Caki2 (cell line): Measurements from ENCODE around the gene ACSS3. TPM values are rescaled to one million over a fixed set of nuclear protein-coding genes. Genes with fewer than 3 reads are reported as not detected.
"Not testable (repeated sequence)": the region's sequence is repeated elsewhere in the genome, so short reads cannot be mapped to it uniquely, and the experiment has no call there.

ENCODE experiments used
- DNase-seq: peaks from one replicate; pipeline ENCODE4 v3.0.0-alpha.2; 2015; ENCODE audit warnings: low read depth
- in situ Hi-C: cut with HindIII; loops from 2 replicates; pipeline ENCODE4 v1.10.0; 2016; ENCODE audit warnings: low sequenced_read_pairs, low pct_unique_long_range_greater_than_20kb, mixed read lengths
- total RNA-seq: library from RNA; depleted of rRNA; stranded (reverse); fragments of >200 nt; shearing (Covaris generic); gene quantifications from 2 replicates; pipeline ENCODE4 v1.2.3, GENCODE V29; 2014; ENCODE audit warnings: low replicate concordance

Gene ACSS3
- total RNA-seq, 1 experiment from 2014 or later, result not detected

DNA sequence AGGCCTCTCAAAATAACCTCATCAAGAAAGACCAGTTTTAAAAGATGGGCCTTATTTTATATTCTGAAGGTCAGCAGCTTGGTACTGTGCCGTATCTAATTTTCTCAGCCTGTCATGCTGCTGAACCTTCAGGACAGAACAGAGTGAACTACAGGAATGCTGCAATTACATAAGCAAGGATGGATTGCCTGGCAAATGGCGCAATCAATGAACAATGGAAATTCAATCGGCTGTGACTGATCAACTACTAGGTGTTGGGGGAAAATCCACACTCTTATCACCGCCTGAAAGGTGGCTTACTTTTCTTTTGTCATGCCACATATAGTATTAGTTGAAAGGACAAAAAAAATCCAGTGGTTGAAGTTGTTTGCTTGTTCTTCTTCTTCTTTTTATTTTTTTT lies 8.5 kb downstream of the ACSS3 start:
- in situ Hi-C loops, result no loop called here
- no peak for DNase-seq

DNA sequence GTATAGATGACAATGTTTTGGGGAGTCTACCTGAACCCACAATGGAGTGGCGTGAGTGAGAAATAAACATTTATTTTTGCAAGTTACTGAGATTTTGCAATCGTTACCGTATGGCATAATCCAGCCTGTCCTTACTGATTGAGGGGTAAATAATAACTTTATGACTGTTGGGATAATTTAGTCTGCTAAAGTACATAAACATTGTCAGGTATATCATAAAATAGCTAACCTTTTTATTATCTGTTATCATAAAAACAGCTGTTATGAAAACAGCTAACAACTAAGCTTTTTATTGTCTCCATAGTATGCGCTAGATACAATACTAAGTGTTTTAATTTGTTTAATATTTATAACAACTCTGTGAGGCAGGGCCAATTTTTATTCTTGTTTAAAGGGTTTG lies 10.3 kb downstream of the ACSS3 start:
- no peak for DNase-seq
- in situ Hi-C loops, result no loop called here

DNA sequence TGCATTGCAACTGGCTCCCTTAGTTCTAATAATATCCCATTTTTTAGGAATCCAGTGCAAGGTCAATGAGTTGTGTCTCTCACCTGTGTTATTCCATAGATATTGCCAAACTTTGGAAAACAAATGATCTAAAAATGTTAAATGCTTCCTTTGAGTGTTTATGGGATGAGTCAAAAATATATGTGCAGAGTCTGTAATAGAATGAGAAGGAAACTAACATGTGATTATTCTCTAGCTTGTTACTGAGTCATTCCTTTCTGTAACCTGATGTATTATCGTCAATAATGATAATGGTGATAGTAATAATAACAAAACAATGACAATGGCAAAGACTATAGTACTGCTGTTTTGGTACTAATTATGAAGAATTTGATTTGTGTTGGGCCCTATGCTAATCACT lies 11.5 kb downstream of the ACSS3 start:
- DNase-seq, result no peak
- in situ Hi-C loops, result no loop called here

DNA sequence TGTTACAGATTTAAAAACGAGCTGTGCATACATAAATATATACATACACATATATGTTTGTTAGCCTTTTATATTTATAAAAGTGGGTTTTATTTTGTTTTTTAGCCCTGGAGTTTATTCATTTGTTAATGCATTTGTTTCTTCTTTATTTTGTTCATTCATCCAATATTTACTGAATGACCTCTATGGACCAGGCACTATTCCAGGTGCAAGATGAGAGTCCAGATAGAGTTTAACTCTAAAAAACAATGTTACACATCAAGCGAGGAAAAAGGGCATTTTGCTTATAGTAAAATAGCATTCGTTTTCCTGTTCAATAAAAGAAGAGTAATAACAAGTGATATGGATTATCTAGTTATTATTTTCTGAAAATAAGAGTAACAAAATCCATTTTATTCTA lies 14.2 kb downstream of the ACSS3 start:
- in situ Hi-C loops, result no loop called here
- DNase-seq, result no peak

DNA sequence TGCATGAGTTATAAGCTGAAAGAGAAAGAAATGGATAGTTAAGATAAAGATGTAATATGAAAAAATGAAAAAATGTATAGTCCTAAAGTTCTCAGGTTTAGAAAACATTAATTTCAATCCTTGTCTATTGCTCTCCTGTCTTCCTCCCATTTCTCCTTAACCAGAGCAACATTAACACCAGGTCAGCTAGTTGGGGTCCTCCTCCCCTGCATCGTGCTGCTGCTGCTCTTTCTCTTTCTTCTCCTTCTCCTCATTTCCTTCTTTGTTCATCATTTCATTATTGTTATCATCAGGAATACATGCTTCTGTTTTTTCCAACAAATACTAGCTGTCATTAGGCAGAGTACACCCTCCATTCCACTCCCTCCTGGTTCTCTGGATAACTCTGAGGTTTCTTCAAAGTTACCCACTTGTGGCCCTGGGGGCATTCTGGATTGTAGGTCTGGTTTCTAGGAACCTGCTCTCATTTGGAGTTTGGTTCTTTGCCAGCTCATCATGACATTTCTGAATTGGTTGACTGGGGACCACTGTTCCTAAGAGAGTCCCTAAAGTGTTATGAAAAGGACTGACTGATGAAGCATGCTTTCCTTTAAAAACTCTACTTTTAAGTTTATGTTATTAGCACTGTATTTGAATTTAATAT lies 17.0 kb downstream of the ACSS3 start:
- in situ Hi-C loops, result no loop called here
- DNase-seq, result no peak

DNA sequence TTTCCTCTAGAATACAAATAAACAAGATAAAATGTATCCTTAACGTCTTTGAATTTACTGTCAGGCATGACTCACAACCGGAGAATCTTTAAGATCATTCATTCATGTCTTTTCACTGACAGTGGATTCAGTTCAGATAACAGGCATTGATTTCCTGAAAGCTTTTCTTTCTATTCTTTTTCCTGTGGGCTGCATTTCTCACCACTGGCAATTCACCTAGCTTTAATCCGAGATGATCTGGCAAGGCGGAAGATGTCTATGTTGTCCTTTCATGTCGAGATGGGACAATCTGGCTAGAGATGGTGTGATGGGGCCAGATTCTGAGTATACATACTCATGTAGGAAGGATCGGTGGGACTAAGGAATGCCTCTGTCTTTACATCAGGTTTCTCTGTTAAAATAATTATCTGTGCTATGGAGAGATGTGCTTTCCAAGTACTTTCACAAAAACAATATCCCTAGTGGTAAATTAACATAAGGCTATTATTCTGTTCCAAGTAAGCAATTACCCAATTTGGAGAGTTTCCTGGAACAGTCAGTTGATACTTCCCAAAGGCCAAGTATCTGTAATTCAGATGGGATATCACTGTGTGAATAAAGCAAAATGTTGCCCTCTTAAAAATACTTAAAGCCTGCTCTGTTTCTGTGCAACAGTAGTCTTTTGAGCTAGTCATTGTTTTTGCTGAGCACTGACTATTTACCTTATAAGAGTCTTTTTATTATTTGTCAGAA lies 17.8 kb downstream of the ACSS3 start:
- DNase-seq, result no peak
- in situ Hi-C loops, result no loop called here

DNA sequence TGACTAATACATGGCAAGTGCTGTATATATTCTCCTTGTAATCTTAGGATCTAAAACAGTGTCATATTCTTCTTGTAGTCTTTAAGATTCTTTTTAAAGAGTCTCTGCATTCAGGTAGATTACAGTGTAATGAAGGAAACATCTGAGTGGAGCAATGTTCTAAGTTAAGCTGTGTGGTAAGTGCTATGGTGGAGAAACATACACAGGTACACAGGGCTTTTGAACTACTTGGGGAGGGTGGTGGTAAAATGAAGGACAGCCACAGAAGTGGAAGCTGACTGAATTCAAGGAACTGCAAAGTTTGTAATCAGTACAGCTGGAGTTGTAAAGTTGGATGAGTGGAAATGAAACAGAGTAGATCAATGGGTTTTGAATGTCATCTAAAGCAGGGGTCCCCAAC lies 27.8 kb downstream of the ACSS3 start:
- in situ Hi-C loops, result no loop called here
- DNase-seq, result no peak

DNA sequence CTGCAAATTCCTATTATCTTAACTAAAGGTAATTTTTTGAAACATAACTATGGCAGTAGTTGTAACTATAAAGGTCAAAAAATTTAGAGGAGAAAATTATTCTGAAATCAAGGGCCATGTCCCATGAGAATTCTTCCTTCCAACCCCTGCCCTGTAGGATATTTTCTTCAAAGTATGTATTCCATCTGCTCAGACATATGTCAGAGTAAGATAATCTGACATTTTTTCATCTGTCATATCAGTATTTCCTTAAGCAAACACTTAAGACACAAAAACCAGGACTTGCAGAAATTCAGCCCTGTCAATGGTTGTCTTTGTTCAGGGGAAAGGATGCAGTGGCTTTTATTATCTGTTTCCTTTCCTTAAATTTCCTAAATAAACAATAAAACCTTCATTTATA lies 36.3 kb downstream of the ACSS3 start:
- in situ Hi-C loops, result no loop called here
- DNase-seq, result no peak

DNA sequence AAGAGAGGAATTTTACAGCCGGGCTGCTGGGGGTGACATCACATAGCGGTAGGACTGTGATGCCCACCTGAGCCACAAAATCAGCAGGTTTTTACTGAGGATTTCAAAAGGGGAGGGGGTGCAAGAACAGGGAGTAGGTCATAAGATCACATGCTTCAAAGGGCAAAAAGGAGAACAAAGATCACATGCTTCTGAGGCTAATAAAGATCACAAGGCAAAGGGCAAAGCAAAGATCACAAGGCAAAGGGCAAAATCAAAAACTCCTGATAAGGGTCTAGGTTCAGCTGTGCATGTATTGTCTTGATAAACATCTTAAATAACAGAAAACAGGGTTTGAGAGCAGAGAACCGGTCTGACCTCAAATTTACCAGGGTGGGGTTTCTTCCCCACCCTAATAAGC lies 41.2 kb downstream of the ACSS3 start:
- in situ Hi-C loops, DNase-seq: not testable (repeated sequence)

DNA sequence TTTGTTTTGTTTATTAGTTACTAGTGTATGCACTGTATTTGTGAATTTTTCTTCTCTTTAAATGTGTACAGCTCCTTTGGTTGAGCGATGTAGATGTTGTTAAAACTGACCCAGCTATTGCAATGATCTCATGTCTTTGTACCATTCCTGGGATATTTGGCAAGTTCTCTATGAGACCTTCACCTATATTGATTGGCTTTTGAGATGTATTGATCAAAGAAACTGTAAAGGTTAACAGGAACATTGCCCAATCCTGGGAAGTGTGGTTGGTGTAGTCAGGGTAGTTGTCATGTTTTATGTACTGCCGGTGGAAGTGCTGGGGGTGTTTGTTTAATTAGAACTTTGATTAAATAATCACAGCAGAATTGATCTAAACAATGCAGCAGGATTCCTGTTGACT lies 43.1 kb downstream of the ACSS3 start:
- no peak for DNase-seq
- in situ Hi-C loops, result no loop called here

DNA sequence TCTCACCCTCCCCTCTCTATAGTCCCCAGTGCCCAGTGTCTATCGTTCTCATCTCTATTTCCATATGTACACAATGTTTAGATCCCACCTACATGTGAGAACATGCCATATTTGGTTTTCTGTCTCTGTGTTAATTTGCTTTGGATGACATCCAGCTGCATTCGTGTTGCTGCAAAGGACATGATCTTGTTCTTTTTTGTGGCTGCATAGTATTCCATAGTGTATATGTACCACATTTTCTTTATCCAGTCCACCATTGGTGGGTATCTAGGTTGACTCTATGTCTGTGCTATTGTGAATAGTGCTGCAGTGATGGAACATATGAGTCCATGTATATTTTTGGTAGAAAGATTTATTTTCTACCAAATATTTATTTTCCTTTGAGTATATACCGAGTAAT lies 45.7 kb downstream of the ACSS3 start:
- in situ Hi-C loops, result no loop called here
- DNase-seq, result no peak

DNA sequence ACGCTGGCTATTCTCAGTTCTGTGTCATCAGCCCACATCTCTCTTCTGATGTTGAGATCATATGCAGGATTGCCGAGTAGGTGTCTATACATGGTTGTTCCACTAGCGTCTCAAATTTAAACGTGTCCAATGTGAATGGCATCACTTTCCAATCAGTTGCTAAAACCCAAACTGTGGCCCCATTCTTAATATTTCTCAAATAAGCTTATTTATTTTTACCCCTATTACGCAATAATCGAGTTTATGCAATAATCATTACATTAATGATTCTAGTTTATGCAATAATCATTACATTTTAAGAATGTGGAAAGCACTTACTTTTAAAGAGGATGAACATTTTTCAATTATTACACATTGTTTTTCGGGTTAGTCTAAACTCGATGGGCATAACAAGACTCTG lies 47.8 kb downstream of the ACSS3 start:
- in situ Hi-C loops, result no loop called here
- no peak for DNase-seq

DNA sequence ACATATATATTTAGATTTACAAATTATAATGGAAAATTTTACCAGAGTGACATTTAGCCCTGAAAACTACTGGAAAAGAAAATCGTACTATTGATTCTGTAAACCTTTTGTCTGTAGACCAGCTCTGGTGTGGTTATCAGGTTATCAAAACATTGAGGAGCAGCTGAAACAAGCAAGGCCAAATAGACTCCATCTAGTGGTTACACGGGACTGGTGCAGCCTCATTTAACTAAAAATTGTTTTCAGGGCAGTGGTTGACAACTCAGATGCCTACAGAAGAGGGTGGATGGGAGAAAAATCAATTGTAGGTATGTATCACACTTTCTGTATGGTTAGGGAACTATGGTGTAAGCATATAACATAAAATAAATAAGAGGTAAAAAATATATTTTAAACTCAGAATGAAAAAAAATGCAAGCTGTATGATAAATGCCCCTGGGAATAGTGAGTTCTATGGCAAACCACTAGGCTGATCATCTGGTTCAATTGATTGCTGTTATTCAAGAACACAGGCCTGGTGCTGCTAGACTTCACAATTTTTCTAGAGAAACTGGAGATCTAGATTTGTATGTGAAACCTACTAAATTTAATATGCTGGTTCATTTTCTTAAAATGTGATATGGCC lies 51.2 kb downstream of the ACSS3 start:
- in situ Hi-C loops, result no loop called here
- peak; percentile 69 for DNase-seq

DNA sequence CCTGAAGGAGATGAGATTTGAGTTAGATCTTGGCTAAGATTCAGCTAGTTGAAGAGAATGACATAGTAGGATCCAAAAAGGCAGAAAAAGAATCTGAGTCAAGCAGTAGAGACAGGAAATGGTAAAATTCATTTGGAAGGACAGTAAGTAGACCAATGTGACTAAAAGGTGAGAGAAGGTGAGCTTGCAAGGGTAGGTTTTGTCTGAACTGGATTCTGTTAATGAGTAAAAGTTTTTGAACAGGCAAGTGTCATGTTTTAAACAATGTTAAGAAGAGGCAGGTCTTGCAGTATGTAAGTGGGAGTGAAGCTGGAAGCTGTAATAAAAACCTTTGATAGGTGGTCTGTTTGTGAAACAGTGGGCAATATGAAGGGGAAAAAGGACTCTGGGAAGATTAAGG lies 58.6 kb downstream of the ACSS3 start:
- DNase-seq, result no peak
- in situ Hi-C loops, result no loop called here

DNA sequence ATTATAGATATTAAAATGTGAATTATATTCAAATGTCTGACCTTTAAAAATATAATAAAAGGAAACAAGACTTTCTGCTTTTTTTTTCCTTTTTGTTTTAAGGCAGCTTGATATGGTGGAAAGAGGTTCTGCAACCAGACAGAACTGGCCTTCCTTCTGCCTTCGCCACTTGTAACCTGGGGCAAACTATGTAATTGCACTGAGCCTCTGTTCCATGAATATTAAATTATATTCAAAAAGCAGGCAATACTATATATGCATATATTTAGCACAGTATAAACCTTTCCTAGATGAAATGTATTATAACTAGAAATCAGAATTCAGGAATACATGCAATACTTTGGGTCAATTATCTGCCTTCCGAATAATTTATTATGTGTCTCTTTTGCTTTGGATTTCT lies 59.9 kb downstream of the ACSS3 start:
- no peak for DNase-seq
- in situ Hi-C loops, result no loop called here

DNA sequence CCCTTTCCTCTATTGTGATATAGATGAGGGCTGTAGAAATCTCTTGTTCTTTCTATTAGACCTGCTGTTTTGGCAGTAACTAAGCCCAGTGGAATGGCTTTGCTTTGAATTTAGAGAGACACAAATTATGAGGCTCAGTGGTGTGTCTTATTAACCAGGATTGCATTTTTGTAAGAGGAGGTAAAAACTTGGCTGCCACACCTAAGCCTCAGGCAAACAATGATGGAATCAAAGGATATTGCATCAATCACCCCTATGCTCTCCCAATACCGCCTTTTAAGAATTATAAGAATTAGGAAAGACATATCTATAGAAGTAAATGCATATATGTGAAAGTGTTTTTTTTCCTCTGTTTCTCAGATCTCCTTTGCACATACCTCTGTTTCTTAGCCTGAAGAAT lies 63.3 kb downstream of the ACSS3 start:
- in situ Hi-C loops, result no loop called here
- no peak for DNase-seq

DNA sequence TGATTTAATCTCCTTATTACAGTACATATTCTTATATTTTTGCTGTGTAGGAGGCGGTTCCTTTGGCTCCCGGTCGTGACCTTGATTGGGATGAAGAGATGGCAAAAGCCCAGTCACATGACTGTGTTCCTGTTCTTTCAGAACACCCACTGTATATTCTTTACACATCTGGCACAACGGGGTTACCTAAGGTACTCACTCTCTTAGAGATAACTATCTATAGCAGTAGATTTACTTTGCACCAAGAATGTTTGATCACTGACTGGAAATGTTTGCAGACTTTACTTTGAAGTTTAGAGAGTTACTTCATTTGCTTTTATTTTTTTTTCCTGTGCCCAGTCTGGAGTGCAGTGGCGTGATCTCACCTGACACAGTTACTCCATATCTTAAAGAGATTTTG lies 65.2 kb downstream of the ACSS3 start:
- in situ Hi-C loops, result no loop called here
- DNase-seq, result no peak

DNA sequence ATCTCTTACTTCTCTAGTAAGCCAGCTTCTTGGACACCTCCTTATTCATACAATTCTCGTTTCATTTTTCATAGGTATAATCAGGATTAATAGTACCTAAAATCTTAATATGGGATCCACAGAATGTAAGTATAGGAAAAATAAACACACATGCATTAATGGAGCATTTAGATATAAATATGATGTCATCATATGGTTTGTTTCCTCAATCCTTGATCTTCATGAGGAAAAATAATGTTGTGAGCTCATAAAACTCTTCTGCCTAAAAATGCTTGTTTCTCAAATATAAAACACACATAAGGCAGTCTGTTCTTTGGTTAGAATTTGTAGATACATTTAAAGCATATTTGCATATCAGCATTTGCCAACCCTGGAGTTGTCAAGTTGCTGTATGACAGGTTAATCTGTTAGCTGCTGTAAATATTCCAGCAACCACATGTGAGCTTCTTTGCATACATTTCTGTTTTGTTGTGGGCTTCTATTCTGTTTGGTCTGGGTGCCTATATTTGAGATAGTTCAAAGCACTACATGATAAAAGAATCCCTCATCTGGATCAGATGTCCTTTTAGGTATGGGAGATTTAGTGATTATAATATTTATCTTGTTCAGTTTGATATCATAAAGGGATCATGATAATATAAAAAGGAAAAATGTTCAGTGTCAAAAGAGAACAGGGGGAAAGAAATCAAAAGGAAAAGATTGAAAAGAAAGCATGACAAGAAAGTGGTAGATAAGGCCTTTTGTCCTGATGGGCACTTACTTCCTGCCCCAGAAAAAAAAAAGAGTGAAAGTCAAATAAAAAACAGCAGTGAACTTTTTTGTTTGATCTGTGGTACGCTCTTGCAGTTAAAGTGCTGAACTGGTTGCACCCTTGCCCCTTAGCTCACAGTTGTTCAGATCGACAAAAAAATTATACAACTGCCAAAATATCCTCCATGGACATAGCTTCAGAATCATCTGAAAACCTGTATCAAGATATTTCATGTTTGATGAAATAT lies 68.6 kb downstream of the ACSS3 start:
- no peak for DNase-seq
- in situ Hi-C loops, result no loop called here
